GM18858 (cell line): ENCODE measurements around the gene LTBR.
A peak's percentile ranks its signal among the peaks of the same experiment; 100 is the strongest.
"Not testable (repeated sequence)": the region's sequence is repeated elsewhere in the genome, so short reads cannot be mapped to it uniquely, and the experiment has no call there.

Source experiments
- ATAC-seq: cut with Tn5 transposase; IDR thresholded peaks from one replicate; pipeline ENCODE4 v1.9.1; 2021; ENCODE audit not compliant: unreplicated experiment

LTBR gene

GRCh38 chr12:6383572-6384498 lies at the start of gene LTBR:
Gene LTBR, plus strand, starts transcription at chr12:6384162. Its CDS starts 197 bp downstream, at chr12:6384359.
- no peak for ATAC-seq

- no peak for ATAC-seq
Measured at GRCh38 chr12:6334359-6334758, 49.6 kb upstream of the LTBR start.

- no peak for ATAC-seq
Measured at GRCh38 chr12:6334940-6335450, 49.0 kb upstream of the LTBR start.

- ATAC-seq = peak; percentile 49
Measured at GRCh38 chr12:6335451-6336078, 48.4 kb upstream of the LTBR start.

- ATAC-seq = no peak
Measured at GRCh38 chr12:6336079-6336888, 47.7 kb upstream of the LTBR start.

GRCh38 chr12:6336889-6337853 lies 46.8 kb upstream of the LTBR start:
- no peak for ATAC-seq

- no peak for ATAC-seq
Measured at GRCh38 chr12:6337958-6338433, 46.0 kb upstream of the LTBR start.

- ATAC-seq = not testable (repeated sequence)
Measured at GRCh38 chr12:6338536-6338935, 45.4 kb upstream of the LTBR start.

- ATAC-seq = no peak
Measured at GRCh38 chr12:6338955-6339354, 45.0 kb upstream of the LTBR start.

GRCh38 chr12:6340032-6340638 lies 43.8 kb upstream of the LTBR start:
- no peak for ATAC-seq

- ATAC-seq = no peak
Measured at GRCh38 chr12:6340745-6341416, 43.1 kb upstream of the LTBR start.

GRCh38 chr12:6341417-6342139 lies 42.4 kb upstream of the LTBR start, which contains the start of gene TNFRSF1A:
Gene TNFRSF1A, minus strand, starts transcription at chr12:6342076. Its CDS starts 262 bp downstream, at chr12:6341814.
- ATAC-seq = no peak

- ATAC-seq = no peak
Measured at GRCh38 chr12:6342140-6342889, 41.6 kb upstream of the LTBR start.

- ATAC-seq = no peak
Measured at GRCh38 chr12:6343518-6343917, 40.4 kb upstream of the LTBR start.

GRCh38 chr12:6344101-6344660 lies 39.8 kb upstream of the LTBR start:
- not testable (repeated sequence) for ATAC-seq

GRCh38 chr12:6345319-6346091 lies 38.5 kb upstream of the LTBR start:
- ATAC-seq = no peak
